MM.1S (cell line): ENCODE measurements around the gene BARHL1.

Experiments
- DNase-seq: peaks from one replicate; pipeline ENCODE4 v3.0.0-alpha.2; 2015
- H2AFZ ChIP-seq: fragments of 300-600 bp; sonication (generic); 2 replicates; pipeline ENCODE4 v1.6.0; 2016; ENCODE audit warnings: antibody characterized with exemption, low read length
- H3F3A ChIP-seq: fragments of 300-600 bp; sonication (generic); 2 replicates; pipeline ENCODE4 v1.6.1; 2016; ENCODE audit warnings: mild to moderate bottlenecking, antibody characterized with exemption, low read length, moderate library complexity, mixed read lengths; ENCODE audit not compliant: insufficient read depth
- H3K27ac ChIP-seq: fragments of 300-600 bp; sonication (generic); 2 replicates; pipeline ENCODE4 v1.5.1; 2016; ENCODE audit warnings: mild to moderate bottlenecking, low read length
- H3K27me3 ChIP-seq: fragments of 300-600 bp; sonication (generic); replicated peaks from 2 replicates; pipeline ENCODE4 v1.6.0; 2016; ENCODE audit warnings: low read length; ENCODE audit not compliant: insufficient read depth
- H3K36me3 ChIP-seq: fragments of 300-600 bp; sonication (generic); replicated peaks from 2 replicates; pipeline ENCODE4 v1.6.1; 2016; ENCODE audit warnings: mild to moderate bottlenecking, low read length, mixed read lengths; ENCODE audit not compliant: insufficient read depth
- H3K4me1 ChIP-seq: fragments of 300-600 bp; sonication (generic); 2 replicates; pipeline ENCODE4 v1.6.1; 2016; ENCODE audit warnings: low read length, mixed read lengths
- H3K4me2 ChIP-seq: fragments of 300-600 bp; sonication (generic); 2 replicates; pipeline ENCODE4 v1.6.0; 2016; ENCODE audit warnings: low read depth, low read length
- H3K4me3 ChIP-seq: fragments of 300-600 bp; sonication (generic); 2 replicates; pipeline ENCODE4 v1.5.1; 2016; ENCODE audit warnings: low read length, mixed read lengths
- H3K79me2 ChIP-seq: fragments of 300-600 bp; sonication (generic); 2 replicates; pipeline ENCODE4 v1.6.1; 2016; ENCODE audit warnings: mixed run types, low read length, mixed read lengths
- H3K9ac ChIP-seq: fragments of 300-600 bp; sonication (generic); 2 replicates; pipeline ENCODE4 v1.6.1; 2016; ENCODE audit warnings: low read length, mixed read lengths
- H3K9me2 ChIP-seq: fragments of 300-600 bp; sonication (generic); replicated peaks from 2 replicates; pipeline ENCODE4 v1.6.1; 2016; ENCODE audit warnings: mild to moderate bottlenecking, low read length, mixed read lengths; ENCODE audit not compliant: insufficient read depth
- H3K9me3 ChIP-seq: fragments of 300-600 bp; sonication (generic); replicated peaks from 2 replicates; pipeline ENCODE4 v1.6.1; 2016; ENCODE audit warnings: mild to moderate bottlenecking, low read length, mixed read lengths; ENCODE audit not compliant: insufficient read depth
- H4K20me1 ChIP-seq: fragments of 300-600 bp; sonication (generic); 2 replicates; pipeline ENCODE4 v1.6.1; 2016; ENCODE audit warnings: mild to moderate bottlenecking, low read length, moderate library complexity, mixed read lengths; ENCODE audit not compliant: insufficient read depth
- EZH2 ChIP-seq: fragments of 300-600 bp; sonication (generic); optimal IDR thresholded peaks from 2 replicates; pipeline ENCODE3; 2017; ENCODE audit warnings: low read depth, mild to moderate bottlenecking, antibody characterized with exemption, low read length, mixed read lengths
- EZH2phosphoT487 ChIP-seq: fragments of 300-600 bp; sonication (generic); IDR thresholded peaks from 2 replicates; pipeline ENCODE4 v1.6.1; 2018; ENCODE audit warnings: antibody characterized with exemption, low read length
- TF ChIP-seq, protein P1 (sequence below): fragments of 300-600 bp; sonication (generic); IDR thresholded peaks from 2 replicates; pipeline ENCODE4 v1.5.1; 2016; ENCODE audit warnings: antibody characterized with exemption, low read length, mixed read lengths

BARHL1 gene

DNA sequence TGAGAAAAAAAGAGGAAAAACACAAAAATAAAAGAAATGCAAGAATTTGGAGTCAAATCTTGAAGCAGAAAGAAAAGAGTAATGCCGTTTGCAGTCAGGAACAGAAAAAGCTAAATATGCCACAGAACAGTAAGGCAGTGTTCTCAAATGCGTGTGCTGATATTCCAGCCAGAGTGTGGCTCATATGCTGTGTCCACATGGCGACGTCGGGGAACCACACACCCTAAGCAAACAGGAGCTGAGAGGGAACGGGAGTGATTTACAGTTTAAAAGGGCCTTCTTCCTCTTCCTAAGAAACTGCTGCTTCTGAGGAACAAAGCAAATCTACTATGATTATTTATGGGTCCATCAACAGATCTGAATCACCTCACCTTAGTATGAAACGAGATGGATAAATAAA is 44.7 kb downstream of the BARHL1 start:
- no peak overlapping the region for H3K4me2 ChIP-seq
- no peaks in the 10 kb centered on the region for H3K79me2 ChIP-seq
- no peak overlapping the region for H3K9ac ChIP-seq
- no peaks in the 10 kb centered on the region for H3K4me1 ChIP-seq
- no peaks in the 10 kb centered on the region for H3K9me3 ChIP-seq
- DNase-seq, result no peak
- no peak overlapping the region for H3K4me3 ChIP-seq
- TF ChIP-seq EZH2 (no peak), EZH2phosphoT487 (no peak)
- TF ChIP-seq, protein P1, sequence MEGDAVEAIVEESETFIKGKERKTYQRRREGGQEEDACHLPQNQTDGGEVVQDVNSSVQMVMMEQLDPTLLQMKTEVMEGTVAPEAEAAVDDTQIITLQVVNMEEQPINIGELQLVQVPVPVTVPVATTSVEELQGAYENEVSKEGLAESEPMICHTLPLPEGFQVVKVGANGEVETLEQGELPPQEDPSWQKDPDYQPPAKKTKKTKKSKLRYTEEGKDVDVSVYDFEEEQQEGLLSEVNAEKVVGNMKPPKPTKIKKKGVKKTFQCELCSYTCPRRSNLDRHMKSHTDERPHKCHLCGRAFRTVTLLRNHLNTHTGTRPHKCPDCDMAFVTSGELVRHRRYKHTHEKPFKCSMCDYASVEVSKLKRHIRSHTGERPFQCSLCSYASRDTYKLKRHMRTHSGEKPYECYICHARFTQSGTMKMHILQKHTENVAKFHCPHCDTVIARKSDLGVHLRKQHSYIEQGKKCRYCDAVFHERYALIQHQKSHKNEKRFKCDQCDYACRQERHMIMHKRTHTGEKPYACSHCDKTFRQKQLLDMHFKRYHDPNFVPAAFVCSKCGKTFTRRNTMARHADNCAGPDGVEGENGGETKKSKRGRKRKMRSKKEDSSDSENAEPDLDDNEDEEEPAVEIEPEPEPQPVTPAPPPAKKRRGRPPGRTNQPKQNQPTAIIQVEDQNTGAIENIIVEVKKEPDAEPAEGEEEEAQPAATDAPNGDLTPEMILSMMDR, result no peak
- H3K9me2 ChIP-seq, result no peaks in the 10 kb centered on the region
- H4K20me1 ChIP-seq, result no peaks in the 10 kb centered on the region
- H3K27ac ChIP-seq, result no peak overlapping the region
- no peak overlapping the region for H2AFZ ChIP-seq
- H3K36me3 ChIP-seq, result no peaks in the 10 kb centered on the region; the same call in 1 of the 2 replicates
- H3F3A ChIP-seq, result no peaks in the 10 kb centered on the region
- H3K27me3 ChIP-seq, result no peaks in the 10 kb centered on the region

DNA sequence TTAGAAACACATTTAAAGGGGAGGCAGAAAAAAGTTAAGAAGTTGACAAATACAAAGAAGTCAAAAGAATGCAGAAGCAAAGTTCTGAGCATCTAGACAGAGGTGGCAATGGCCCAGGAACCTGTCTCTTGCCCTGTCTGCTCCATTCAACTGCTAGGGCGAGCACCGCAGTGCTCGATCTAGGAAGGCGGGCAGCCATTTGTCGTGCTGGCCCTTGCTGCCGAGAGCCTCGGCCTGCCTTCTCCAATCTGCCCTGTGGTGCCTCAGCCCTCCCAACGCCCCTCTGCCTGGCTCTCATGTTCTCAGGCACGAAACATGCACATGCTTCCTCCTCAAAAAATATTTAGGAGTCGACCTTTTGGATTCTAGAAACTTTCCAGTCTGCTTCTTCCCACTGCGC is 45.2 kb downstream of the BARHL1 start:
- Histone ChIP-seq H3K36me3 (no peaks in the 10 kb centered on the region; the same call in 1 of the 2 replicates), H3K4me1 (no peaks in the 10 kb centered on the region), H4K20me1 (no peaks in the 10 kb centered on the region), H3K27me3 (no peaks in the 10 kb centered on the region), H3K9me2 (no peaks in the 10 kb centered on the region), H3K4me3 (no peak overlapping the region), H3F3A (no peaks in the 10 kb centered on the region), H3K79me2 (no peaks in the 10 kb centered on the region), H3K9ac (no peak overlapping the region), H3K9me3 (no peaks in the 10 kb centered on the region), H3K4me2 (no peak overlapping the region), H3K27ac (no peak overlapping the region), H2AFZ (no peak overlapping the region)
- DNase-seq, result no peak
- TF ChIP-seq, protein P1, result no peak
- no peak for TF ChIP-seq EZH2
- TF ChIP-seq EZH2phosphoT487, result no peak

DNA sequence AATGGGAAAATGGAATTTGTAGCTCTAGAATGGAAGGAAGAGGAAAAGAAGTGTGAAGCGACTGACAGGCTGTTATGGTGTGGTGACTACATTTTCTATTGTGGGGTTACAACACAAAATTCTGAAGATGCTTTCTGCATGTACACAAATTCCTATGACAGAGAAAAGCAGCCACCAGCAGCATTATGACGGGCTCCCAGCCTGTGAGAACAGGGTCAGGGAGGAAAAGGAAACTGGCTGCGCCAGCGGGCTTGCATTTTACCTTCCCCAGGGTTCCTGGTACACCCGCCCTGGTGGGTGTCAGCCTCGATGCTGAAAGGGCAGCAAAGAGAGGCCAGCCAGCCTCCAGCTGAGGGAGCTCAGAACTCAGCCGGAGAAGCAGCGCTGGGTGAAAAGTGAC is 46.3 kb downstream of the BARHL1 start:
- H4K20me1 ChIP-seq, result no peaks in the 10 kb centered on the region
- no peak overlapping the region for H2AFZ ChIP-seq
- H3K27ac ChIP-seq, result no peak overlapping the region
- H3K4me3 ChIP-seq, result no peak overlapping the region
- H3K4me1 ChIP-seq, result no peaks in the 10 kb centered on the region
- H3K9me3 ChIP-seq, result no peaks in the 10 kb centered on the region
- TF ChIP-seq EZH2 (no peak), EZH2phosphoT487 (no peak)
- TF ChIP-seq, protein P1, result no peak
- no peak overlapping the region for H3K4me2 ChIP-seq
- H3K9me2 ChIP-seq, result no peaks in the 10 kb centered on the region
- no peaks in the 10 kb centered on the region for H3F3A ChIP-seq
- no peaks in the 10 kb centered on the region for H3K27me3 ChIP-seq
- DNase-seq, result no peak
- no peaks in the 10 kb centered on the region; the same call in 1 of the 2 replicates for H3K36me3 ChIP-seq
- H3K79me2 ChIP-seq, result no peaks in the 10 kb centered on the region
- H3K9ac ChIP-seq, result no peak overlapping the region
